NCI-H510A treated with DMSO at 0.1 percent for 48 hours (cell line): Measurements from ENCODE around the gene SGK1.
"Not testable (repeated sequence)": the region's sequence is repeated elsewhere in the genome, so short reads cannot be mapped to it uniquely, and the experiment has no call there.

Source experiments
- DNase-seq: peaks from one replicate; lab custom pipeline; 2025; lab: John Stamatoyannopoulos, UW

Gene SGK1

GRCh38 chr6:134303891-134304290, 14.0 kb downstream of the SGK1 start:
- DNase-seq: no peak

- DNase-seq: no peak
Observed at GRCh38 chr6:134299236-134299635, 18.7 kb downstream of the SGK1 start.

GRCh38 chr6:134296762-134297161, 21.1 kb downstream of the SGK1 start:
- DNase-seq: no peak

- no peak for DNase-seq
Observed at GRCh38 chr6:134295953-134296553, 21.9 kb downstream of the SGK1 start.

DNA sequence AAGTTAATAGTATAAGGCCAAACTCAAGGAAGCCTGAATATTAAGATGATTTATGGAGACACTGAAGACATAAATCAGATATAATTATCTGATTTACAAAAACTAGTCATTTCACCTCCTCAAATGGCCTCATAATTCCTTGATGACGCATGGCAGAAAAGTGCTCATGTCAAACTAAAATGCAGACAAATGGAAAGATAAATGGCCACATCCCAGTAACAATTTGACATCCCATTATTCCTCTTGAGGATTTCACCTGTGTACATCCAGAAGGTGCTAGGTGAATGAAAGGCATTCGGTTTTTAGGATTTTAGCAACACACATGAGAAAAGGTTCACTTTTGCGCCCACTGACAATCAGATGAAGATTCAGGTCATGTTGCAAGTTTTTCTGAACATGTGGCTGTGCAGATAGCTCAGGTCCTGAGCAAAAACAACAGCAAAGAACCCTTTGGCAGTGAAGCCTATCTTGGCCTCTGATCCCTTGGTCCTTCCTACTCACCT, 24.2 kb downstream of the SGK1 start:
- DNase-seq: no peak

DNA sequence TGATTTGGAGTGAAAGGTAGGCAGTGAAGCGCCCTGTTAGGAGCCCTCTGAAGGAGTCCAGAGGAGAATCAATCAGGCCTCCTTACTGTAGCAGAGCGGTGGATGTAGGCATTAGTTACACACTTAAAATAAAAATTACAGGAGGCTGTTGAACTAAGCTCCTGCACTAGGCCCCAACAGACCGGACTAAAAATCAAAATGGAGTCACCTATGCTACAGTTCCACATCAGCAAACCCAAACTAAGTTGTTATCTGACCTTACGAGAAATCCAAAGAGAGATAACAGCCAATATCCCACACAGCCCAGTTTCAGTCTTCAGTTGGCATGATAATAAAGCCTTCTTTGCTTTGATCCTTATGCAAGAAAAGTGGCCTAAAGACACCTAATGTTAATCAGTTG, 26.8 kb downstream of the SGK1 start:
- DNase-seq: no peak

GRCh38 chr6:134289204-134289575, 28.7 kb downstream of the SGK1 start:
- no peak for DNase-seq

- no peak for DNase-seq
Observed at GRCh38 chr6:134288538-134289203, 29.2 kb downstream of the SGK1 start.

- DNase-seq: no peak
Observed at GRCh38 chr6:134287859-134288537, 29.9 kb downstream of the SGK1 start.

GRCh38 chr6:134282816-134283215, 35.1 kb downstream of the SGK1 start:
- no peak for DNase-seq

- DNase-seq: no peak
Observed at GRCh38 chr6:134281388-134281787, 36.5 kb downstream of the SGK1 start.

DNA sequence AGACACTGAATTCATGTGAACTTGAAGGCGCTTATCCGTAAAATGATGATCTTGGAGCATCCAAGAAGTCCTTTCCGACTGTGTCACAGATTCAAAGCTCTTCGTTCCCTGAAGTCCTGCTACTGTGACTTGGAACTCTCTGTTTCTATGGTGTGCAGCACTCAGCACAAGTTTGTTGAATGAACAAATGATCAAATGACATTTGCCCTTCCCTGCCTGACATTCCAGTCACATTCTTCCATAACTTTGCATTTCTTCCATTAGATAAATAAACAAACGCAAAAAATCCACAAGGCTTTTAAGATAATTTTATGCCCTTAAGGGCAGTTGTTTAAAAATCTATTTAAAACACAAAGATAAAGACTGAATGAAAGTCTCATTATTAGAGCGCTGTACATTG, 39.9 kb downstream of the SGK1 start:
- DNase-seq: no peak

GRCh38 chr6:134276891-134277377, 41.0 kb downstream of the SGK1 start:
- not testable (repeated sequence) for DNase-seq

GRCh38 chr6:134272374-134272773, 45.5 kb downstream of the SGK1 start:
- no peak for DNase-seq

- DNase-seq: peak; percentile 62
Observed at GRCh38 chr6:134267917-134268361, 50.0 kb downstream of the SGK1 start.

DNA sequence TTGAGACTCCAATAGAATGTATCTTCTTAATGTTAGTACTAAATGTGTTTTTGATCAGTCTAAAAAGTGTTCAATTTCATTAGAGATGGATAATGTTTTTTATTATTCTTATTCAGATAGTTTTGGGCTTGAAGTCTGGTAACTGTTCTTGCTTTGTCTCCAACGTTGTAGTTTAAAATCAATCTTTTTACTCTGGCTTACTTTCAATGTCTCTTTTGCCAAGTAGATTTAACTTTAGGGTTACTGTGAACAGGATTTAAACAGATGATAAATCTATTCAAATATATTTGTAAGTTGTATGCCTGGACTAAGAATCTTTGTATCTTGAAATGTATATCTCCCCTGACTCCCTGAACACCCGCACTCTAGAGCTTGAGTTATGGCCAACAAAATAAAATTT, 51.1 kb downstream of the SGK1 start:
- DNase-seq: no peak

- DNase-seq: no peak
Observed at GRCh38 chr6:134261766-134262165, 56.1 kb downstream of the SGK1 start.

GRCh38 chr6:134258849-134259306, 59.0 kb downstream of the SGK1 start:
- DNase-seq: no peak

GRCh38 chr6:134257516-134257915, 60.4 kb downstream of the SGK1 start:
- no peak for DNase-seq

DNA sequence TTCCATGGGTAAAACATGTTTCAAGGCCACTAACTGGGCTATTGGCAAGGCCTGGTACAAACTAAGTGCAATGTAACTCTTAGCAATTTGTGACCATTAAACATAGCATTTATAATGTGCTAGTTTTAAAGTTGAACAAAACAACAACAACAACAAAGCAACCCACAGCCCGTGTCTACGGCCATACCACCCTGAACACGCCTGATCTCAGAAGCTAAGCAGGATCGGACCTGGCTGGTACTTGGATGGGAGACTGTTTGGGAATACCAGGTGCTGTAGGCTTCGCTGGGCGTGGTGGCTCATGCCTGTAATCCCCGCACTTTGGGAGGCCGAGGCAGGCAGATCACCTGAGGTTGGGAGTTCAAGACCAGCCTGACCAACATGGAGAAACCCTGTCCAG, 61.0 kb downstream of the SGK1 start:
- no peak for DNase-seq

- DNase-seq: not testable (repeated sequence)
Observed at GRCh38 chr6:134255280-134255679, 62.6 kb downstream of the SGK1 start.

DNA sequence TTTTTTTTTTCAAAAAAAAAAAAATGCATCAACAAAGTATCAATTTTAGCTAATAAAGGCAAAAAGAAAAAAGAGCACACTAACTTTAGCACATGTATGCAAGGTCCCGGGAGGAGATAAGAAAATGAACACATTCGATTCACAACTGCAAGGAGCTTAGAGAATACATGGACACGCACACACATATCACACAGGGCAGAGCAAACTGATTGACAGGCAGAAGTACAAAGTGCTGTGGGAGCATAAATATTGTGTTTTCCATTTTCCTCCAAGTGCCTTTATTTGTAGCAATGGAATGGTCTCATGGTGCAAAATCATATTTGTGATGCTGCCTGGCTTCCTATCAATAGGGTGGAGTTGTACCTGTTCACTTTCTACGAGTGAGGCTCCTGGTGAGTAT, 63.8 kb downstream of the SGK1 start:
- DNase-seq: no peak

DNA sequence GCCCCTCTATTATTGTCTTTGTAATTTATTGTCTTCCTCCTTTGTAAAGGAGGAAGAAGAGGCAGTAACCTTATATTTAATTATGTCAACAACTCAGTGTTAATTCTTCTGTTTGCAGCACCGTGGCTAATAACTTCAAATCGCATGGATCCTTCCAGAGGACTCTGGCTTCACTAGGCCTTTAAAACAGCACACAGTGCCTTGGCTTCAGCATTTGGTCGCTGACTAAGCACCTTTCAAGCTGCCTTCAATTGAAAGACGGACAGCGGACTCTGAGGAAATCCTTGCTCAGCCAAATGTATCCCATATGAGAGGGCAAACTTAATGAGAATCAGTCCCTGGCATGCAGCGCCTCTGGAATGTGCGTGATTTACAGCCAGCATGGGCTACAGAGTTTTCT, 64.2 kb downstream of the SGK1 start:
- no peak for DNase-seq
